ENCODE measurements around the gene MBOAT2. TPM values are rescaled to one million over a fixed set of nuclear protein-coding genes. Genes with fewer than 3 reads are reported as not detected.

The MBOAT2 gene
- total RNA-seq, 1 donor from 2014 or later = 5.3 TPM

- H3K27ac ChIP-seq (replicated peaks) = no peak overlapping the region
- TF ChIP-seq CTCF (IDR thresholded peaks at IDR 0.05; ENCODE audit: borderline replicate concordance) = no peak
- intact Hi-C loops (cut with micrococcal nuclease) = no loop called here
- no peaks in the 10 kb centered on the region for H3K36me3 ChIP-seq
- H3K4me3 ChIP-seq = no peak overlapping the region
- DNase-seq = no peak
- no peaks in the 10 kb centered on the region for H3K4me1 ChIP-seq
- no peaks in the 10 kb centered on the region for H3K9me3 ChIP-seq (replicated peaks)
- no peaks in the 10 kb centered on the region for H3K27me3 ChIP-seq (ENCODE audit: low read depth)
Observed at GRCh38 chr2:8862230-8862629, 141.3 kb downstream of the MBOAT2 start.

- Histone ChIP-seq H3K27ac (replicated peaks) (no peak overlapping the region), H3K4me1 (no peaks in the 10 kb centered on the region), H3K9me3 (replicated peaks) (no peaks in the 10 kb centered on the region), H3K27me3 (ENCODE audit: low read depth) (no peaks in the 10 kb centered on the region), H3K36me3 (no peaks in the 10 kb centered on the region), H3K4me3 (no peak overlapping the region)
- no peak for TF ChIP-seq CTCF (IDR thresholded peaks at IDR 0.05; ENCODE audit: borderline replicate concordance)
- intact Hi-C loops (cut with micrococcal nuclease) = no loop called here
- DNase-seq = no peak
Observed at GRCh38 chr2:8861797-8862196, 141.7 kb downstream of the MBOAT2 start.

GRCh38 chr2:8860239-8860638 is 143.2 kb downstream of the MBOAT2 start:
- intact Hi-C loops (cut with micrococcal nuclease) = no loop called here
- H3K27me3 ChIP-seq (ENCODE audit: low read depth) = no peaks in the 10 kb centered on the region
- H3K9me3 ChIP-seq (replicated peaks) = no peaks in the 10 kb centered on the region
- no peaks in the 10 kb centered on the region for H3K36me3 ChIP-seq
- DNase-seq = no peak
- no peak overlapping the region for H3K27ac ChIP-seq (replicated peaks)
- TF ChIP-seq CTCF (IDR thresholded peaks at IDR 0.05; ENCODE audit: borderline replicate concordance) = no peak
- H3K4me3 ChIP-seq = no peak overlapping the region
- no peaks in the 10 kb centered on the region for H3K4me1 ChIP-seq

- Histone ChIP-seq H3K4me3 (no peak overlapping the region), H3K27me3 (ENCODE audit: low read depth) (no peaks in the 10 kb centered on the region), H3K4me1 (no peaks in the 10 kb centered on the region), H3K9me3 (replicated peaks) (no peaks in the 10 kb centered on the region), H3K27ac (replicated peaks) (no peak overlapping the region), H3K36me3 (no peaks in the 10 kb centered on the region)
- no peak for DNase-seq
- no peak for TF ChIP-seq CTCF (IDR thresholded peaks at IDR 0.05; ENCODE audit: borderline replicate concordance)
- intact Hi-C loops (cut with micrococcal nuclease) = no loop called here
Observed at GRCh38 chr2:8858910-8859309, 144.6 kb downstream of the MBOAT2 start.

- no peaks in the 10 kb centered on the region for H3K4me1 ChIP-seq
- no peaks in the 10 kb centered on the region for H3K9me3 ChIP-seq (replicated peaks)
- no peaks in the 10 kb centered on the region for H3K27me3 ChIP-seq (ENCODE audit: low read depth)
- intact Hi-C loops (cut with micrococcal nuclease) = no loop called here
- no peak for TF ChIP-seq CTCF (IDR thresholded peaks at IDR 0.05; ENCODE audit: borderline replicate concordance)
- H3K36me3 ChIP-seq = no peaks in the 10 kb centered on the region
- H3K4me3 ChIP-seq = no peak overlapping the region
- no peak for DNase-seq
- no peak overlapping the region for H3K27ac ChIP-seq (replicated peaks)
Observed at GRCh38 chr2:8858264-8858663, 145.2 kb downstream of the MBOAT2 start.

GRCh38 chr2:8857709-8858108 is 145.8 kb downstream of the MBOAT2 start:
- intact Hi-C loops (cut with micrococcal nuclease) = no loop called here
- Histone ChIP-seq H3K4me3 (no peak overlapping the region), H3K27me3 (ENCODE audit: low read depth) (no peaks in the 10 kb centered on the region), H3K36me3 (no peaks in the 10 kb centered on the region), H3K4me1 (no peaks in the 10 kb centered on the region), H3K9me3 (replicated peaks) (no peaks in the 10 kb centered on the region), H3K27ac (replicated peaks) (no peak overlapping the region)
- no peak for DNase-seq
- no peak for TF ChIP-seq CTCF (IDR thresholded peaks at IDR 0.05; ENCODE audit: borderline replicate concordance)

All from left ventricle myocardium inferior (tissue), 1 donor.